Stomach (tissue), 9 donors: ENCODE measurements around the gene IFT25. TPM values are rescaled to one million over a fixed set of nuclear protein-coding genes. Genes with fewer than 3 reads are reported as not detected.

Experiments used
- DNase-seq, 2 donors: peaks; one replicate each; pipeline versions ENCODE4 v3.0.0 to v3.0.0-alpha.2; 2013 to 2019
- H3K27ac ChIP-seq, 5 donors: fragments of 200-600 bp in 4 of 5; sonication (generic) in 4 of 5; one replicate each; pipeline ENCODE4 v1.5.1; 2013 to 2019; ENCODE audit warnings: mild to moderate bottlenecking in 1 of 5, moderate library complexity in 1 of 5
- H3K27me3 ChIP-seq, 3 donors: fragments of 200-600 bp; sonication (generic); one replicate each; pipeline ENCODE4 v1.5.1; 2017 to 2019; ENCODE audit warnings: mixed run types in 1 of 3
- H3K36me3 ChIP-seq, 4 donors: fragments of 200-600 bp; sonication (generic); 1 replicate in 3 of 4; 2 replicates in 1 of 4; pipeline ENCODE4 v1.5.1; 2016 to 2019
- H3K4me1 ChIP-seq, 4 donors: fragments of 200-600 bp; sonication (generic); one replicate each; pipeline ENCODE4 v1.5.1; 2016 to 2019
- H3K4me3 ChIP-seq, 4 donors: fragments of 200-600 bp; sonication (generic) in 3 of 4; one replicate each; pipeline ENCODE4 v1.5.1; 2016 to 2019; ENCODE audit warnings: mild to moderate bottlenecking in 1 of 4
- H3K9me3 ChIP-seq, 4 donors: fragments of 200-600 bp; sonication (generic); one replicate each; pipeline ENCODE4 v1.5.1; 2016 to 2019
- EP300 ChIP-seq: sonication (generic); formaldehyde crosslinking; IDR thresholded peaks from one replicate; pipeline ENCODE4 v1.6.1; 2017; ENCODE audit warnings: antibody characterized with exemption
- POLR2A ChIP-seq, 4 donors: fragments of 450-650 bp; IDR thresholded peaks; one replicate each; pipeline ENCODE4 v1.6.1; 2016; ENCODE audit warnings: antibody characterized with exemption in 4 of 4, control low read depth in 2 of 4, mild to moderate bottlenecking in 1 of 4, moderate library complexity in 1 of 4
- POLR2AphosphoS5 ChIP-seq, 3 donors: sonication (generic); formaldehyde crosslinking; IDR thresholded peaks; one replicate each; pipeline ENCODE4 v1.6.1; 2016; ENCODE audit warnings: antibody characterized with exemption in 3 of 3
- WGBS, 5 donors: extraction: QIAGEN DNeasy Blood & Tissue Kit in 3 of 5; methylation state at CpG; one replicate each; pipeline versions ENCODE4 v1.1.5 to v1.1.7; 2013 to 2018; 5-methylcytosine and 5-hydroxymethylcytosine counted together
- intact Hi-C: fragments of 100-400 bp; cut with DNase I; formaldehyde crosslinking; loops from one replicate; pipeline ENCODE4 v1.15.1; 2023; ENCODE audit warnings: low total_unique reads
- polyA plus RNA-seq, 3 donors: library from polyadenylated mRNA; stranded (reverse); fragments of 200-250 nt; gene quantifications; one replicate each; pipeline ENCODE4 v1.2.3, GENCODE V29; 2013
- total RNA-seq, 5 donors: library from RNA; depleted of rRNA; stranded (reverse); fragments of >200 nt; gene quantifications; one replicate each; pipeline versions ENCODE4 v1.1.0 to v1.2.3, GENCODE V29; 2014 to 2016
- TF ChIP-seq, protein P1 (sequence below), 7 experiments: fragments of 450-650 bp in 4 of 7; fragments of 200-600 bp in 3 of 7; sonication (generic) in 3 of 7; IDR thresholded peaks; one replicate each; pipeline ENCODE4 v1.5.1; 2016 to 2019; ENCODE audit warnings: antibody characterized with exemption in 7 of 7, control low read depth in 2 of 7, mild to moderate bottlenecking in 1 of 7
- donor health status: healthy with polysubstance abuse.
- donor health status: Bipolar disorder and iron deficiency.
- donor health status: healthy.

The IFT25 gene
- total and polyA plus RNA-seq, 8 donors: 5.8 to 71.2 (median 40.9) TPM

DNA sequence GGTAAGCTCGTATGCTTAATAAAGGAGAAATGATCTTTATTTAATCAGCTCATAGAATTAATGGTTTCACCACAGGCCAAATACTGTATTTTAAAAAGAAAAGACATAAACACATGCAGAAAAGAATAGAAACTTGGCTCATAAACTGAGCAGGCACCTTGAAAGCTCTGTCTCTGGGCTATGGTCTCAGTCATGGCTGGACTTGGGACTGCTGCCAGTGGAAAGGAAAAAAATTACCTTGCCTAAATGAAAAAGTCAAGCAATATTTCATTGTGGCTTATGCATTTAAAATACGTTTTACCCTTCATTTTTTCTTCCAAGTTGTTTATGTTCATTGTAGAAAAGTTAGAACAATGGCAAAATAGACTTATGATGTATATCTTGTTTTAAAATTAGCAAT, 8.6 kb upstream of the IFT25 start:
- H3K4me3 ChIP-seq: no peak overlapping the region
- H3K4me1 ChIP-seq: peaks cover 6 to 63% (median 28%) of the 10 kb centered on the region in 4 donors
- peaks cover 11 to 60% (median 53%) of the 10 kb centered on the region in 4 donors for H3K36me3 ChIP-seq
- intact Hi-C loops: no loop called here
- no peaks in the 10 kb centered on the region for H3K9me3 ChIP-seq
- TF ChIP-seq, protein P1, sequence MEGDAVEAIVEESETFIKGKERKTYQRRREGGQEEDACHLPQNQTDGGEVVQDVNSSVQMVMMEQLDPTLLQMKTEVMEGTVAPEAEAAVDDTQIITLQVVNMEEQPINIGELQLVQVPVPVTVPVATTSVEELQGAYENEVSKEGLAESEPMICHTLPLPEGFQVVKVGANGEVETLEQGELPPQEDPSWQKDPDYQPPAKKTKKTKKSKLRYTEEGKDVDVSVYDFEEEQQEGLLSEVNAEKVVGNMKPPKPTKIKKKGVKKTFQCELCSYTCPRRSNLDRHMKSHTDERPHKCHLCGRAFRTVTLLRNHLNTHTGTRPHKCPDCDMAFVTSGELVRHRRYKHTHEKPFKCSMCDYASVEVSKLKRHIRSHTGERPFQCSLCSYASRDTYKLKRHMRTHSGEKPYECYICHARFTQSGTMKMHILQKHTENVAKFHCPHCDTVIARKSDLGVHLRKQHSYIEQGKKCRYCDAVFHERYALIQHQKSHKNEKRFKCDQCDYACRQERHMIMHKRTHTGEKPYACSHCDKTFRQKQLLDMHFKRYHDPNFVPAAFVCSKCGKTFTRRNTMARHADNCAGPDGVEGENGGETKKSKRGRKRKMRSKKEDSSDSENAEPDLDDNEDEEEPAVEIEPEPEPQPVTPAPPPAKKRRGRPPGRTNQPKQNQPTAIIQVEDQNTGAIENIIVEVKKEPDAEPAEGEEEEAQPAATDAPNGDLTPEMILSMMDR (IDR thresholded peaks at IDR 0.05): no peak
- no peak for TF ChIP-seq POLR2AphosphoS5 (IDR thresholded peaks at IDR 0.05)
- no peak for TF ChIP-seq POLR2A (IDR thresholded peaks at IDR 0.05)
- TF ChIP-seq EP300: no peak
- no peak for DNase-seq
- H3K27me3 ChIP-seq: no peaks in the 10 kb centered on the region
- H3K27ac ChIP-seq: peak overlapping the region in 1 of 5 donors; percentile 19
- 64 to 81% (median 75%) methylated on average over 2 of the region's 2 CpGs for WGBS, 5 donors

DNA sequence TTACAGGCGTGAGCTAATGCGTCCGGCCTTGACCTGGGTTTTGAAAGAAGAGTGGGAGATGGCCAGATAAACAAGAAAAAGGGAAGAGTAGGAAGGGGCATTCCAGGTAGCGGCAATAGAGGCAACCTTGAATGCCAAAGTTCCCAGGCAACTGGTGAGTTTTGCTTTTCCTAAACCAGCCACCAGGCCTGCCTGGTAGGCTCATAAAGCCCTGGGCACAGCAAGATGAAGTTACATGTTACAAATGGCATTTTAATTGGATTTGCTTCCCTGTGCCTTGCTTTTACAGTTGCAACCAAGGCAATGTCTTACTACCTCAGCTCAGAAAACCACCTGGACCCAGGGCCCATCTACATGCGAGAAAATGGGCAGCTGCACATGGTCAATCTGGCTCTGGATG, 6.2 kb upstream of the IFT25 start:
- intact Hi-C loops: no loop called here

DNA sequence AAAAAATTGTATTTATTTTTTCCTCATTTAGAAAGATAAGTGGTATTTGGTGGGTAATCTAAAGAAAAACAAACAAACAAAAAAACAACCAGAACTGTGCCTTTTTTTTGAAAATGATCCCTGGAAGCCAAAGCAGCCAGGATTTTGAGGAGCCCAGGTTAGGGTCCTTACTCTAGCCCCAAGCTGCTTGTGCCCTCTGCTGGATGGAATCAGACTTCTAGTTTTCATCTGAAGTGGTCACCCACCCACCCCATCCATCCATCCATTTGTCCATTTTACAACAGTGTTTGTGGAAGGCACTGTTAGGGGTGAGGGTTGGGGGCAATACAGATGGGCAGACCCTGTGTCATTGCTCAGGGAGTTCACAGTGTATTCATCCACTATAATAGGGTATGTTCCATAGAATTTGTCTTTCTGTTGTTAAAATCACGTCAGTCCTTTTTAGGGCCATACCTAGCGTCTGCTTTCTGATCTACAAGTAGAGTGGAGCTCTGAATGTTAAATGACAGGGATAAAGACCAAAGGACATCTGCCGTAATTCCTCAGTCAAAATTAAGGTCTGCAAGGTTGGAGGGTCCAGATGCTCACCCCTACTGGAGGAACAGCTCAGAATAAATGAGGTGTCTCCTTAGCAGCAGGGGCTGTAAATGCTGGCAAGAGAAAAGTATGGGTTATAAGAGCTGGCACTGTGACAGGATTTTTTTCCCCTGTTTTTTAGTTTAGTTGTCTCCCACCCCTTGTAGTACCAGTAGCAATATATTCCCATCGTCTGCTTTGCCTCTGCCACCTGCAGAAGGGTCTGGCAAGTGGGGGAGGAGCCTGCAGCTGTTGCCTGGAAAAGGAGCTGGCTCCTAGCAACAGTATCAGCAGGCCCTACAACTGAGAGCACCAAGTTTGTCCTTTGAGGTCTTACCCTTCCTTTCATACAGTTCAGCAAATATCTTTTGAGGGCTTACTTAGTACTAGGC, 3.8 kb upstream of the IFT25 start:
- WGBS, 5 donors: 81 to 86% (median 85%) methylated on average over 4 of the region's 4 CpGs
- peaks cover 17 to 67% (median 47%) of the 10 kb centered on the region in 4 donors for H3K4me1 ChIP-seq
- intact Hi-C loops: loop anchor here (5.0 kb wide), 2 partner anchors 57 to 72 kb away; partner anchors contain the start of gene DIO1

More for the DNA sequence above, 6.2 kb upstream of the IFT25 start:
- Histone ChIP-seq H3K36me3 (peaks cover 11 to 38% (median 35%) of the 10 kb centered on the region in 4 donors), H3K4me1 (peaks cover 15 to 73% (median 42%) of the 10 kb centered on the region in 4 donors), H3K27me3 (no peaks in the 10 kb centered on the region), H3K27ac (no peak overlapping the region), H3K4me3 (no peak overlapping the region), H3K9me3 (no peaks in the 10 kb centered on the region)
- 84 to 96% (median 89%) methylated on average over 5 of the region's 5 CpGs for WGBS, 5 donors
- DNase-seq: peak in 1 of 2 donors; percentile 18
- TF ChIP-seq POLR2AphosphoS5 (IDR thresholded peaks at IDR 0.05) (no peak), EP300 (no peak), POLR2A (IDR thresholded peaks at IDR 0.05) (no peak)
- TF ChIP-seq, protein P1 (IDR thresholded peaks at IDR 0.05): no peak

DNA sequence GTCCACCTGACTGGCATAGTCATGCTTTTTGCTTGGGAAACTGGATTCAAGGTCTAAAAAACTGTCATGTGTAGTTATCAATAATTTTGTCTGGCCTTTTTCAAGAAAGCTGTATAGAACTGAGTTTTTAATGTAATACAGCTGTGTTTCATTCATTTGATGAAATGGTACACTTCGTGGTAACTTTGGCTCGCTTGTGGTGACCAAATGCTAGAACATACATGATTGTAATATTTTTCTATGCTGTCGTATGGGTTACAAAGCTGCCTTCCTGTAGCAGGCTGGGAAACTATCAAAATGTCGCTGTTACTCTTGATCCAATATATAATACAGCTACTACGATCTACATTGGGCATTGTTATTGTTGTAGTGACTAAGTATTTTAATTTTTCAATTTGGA, 2.8 kb upstream of the IFT25 start:
- H3K27me3 ChIP-seq: no peaks in the 10 kb centered on the region
- no peak overlapping the region for H3K4me3 ChIP-seq
- TF ChIP-seq, protein P1 (IDR thresholded peaks at IDR 0.05): no peak
- TF ChIP-seq POLR2AphosphoS5 (IDR thresholded peaks at IDR 0.05): no peak
- no peak for TF ChIP-seq EP300
- TF ChIP-seq POLR2A (IDR thresholded peaks at IDR 0.05): no peak
- intact Hi-C loops: loop anchor here (5.0 kb wide), 2 partner anchors 56 to 71 kb away; partner anchors contain the start of gene DIO1
- H3K4me1 ChIP-seq: peaks cover 19 to 67% (median 53%) of the 10 kb centered on the region in 4 donors
- H3K36me3 ChIP-seq: peaks cover 11 to 24% (median 19%) of the 10 kb centered on the region in 4 donors
- no peaks in the 10 kb centered on the region for H3K9me3 ChIP-seq
- peak overlapping the region in 1 of 5 donors; percentile 95 for H3K27ac ChIP-seq
- DNase-seq: no peak
- 87 to 95% (median 92%) methylated on average over 5 of the region's 5 CpGs for WGBS, 5 donors

More for the DNA sequence above, 3.8 kb upstream of the IFT25 start:
- Histone ChIP-seq H3K4me3 (no peak overlapping the region), H3K27me3 (no peaks in the 10 kb centered on the region), H3K9me3 (no peaks in the 10 kb centered on the region), H3K36me3 (peaks cover 11 to 34% (median 29%) of the 10 kb centered on the region in 4 donors), H3K27ac (peak overlapping the region in 1 of 5 donors; percentile 95)
- TF ChIP-seq, protein P1 (IDR thresholded peaks at IDR 0.05): peak in 5 of 7 experiments; percentile 16 to 63 (median 35)
- no peak for TF ChIP-seq EP300
- DNase-seq: peak in 1 of 2 donors; percentile 72
